ENCODE measurements around the gene HAL.

- TF ChIP-seq NR2C2 (IDR thresholded peaks at IDR 0.05; ENCODE audit: borderline replicate concordance, control insufficient read depth, insufficient read length, low read depth) (no peak), ZSCAN29 (IDR thresholded peaks at IDR 0.05) (no peak), CTCF (IDR thresholded peaks at IDR 0.05 in 2 of 3, conservative IDR thresholded peaks at IDR 0.05 in 1 of 3; ENCODE audit: control insufficient read depth in 2 of 3, extremely low read depth in 1 of 3, insufficient read depth in 1 of 3, low read depth in 3 of 3, low read length in 3 of 3) (no peak), CREB1 (IDR thresholded peaks at IDR 0.05; ENCODE audit: low read depth) (no peak), POLR2AphosphoS5 (IDR thresholded peaks at IDR 0.05; ENCODE audit: low read length) (no peak), SMC3 (IDR thresholded peaks at IDR 0.05; ENCODE audit: borderline replicate concordance, low read length) (no peak), BCL3 (IDR thresholded peaks at IDR 0.05; ENCODE audit: borderline replicate concordance, insufficient read depth, low read depth, low read length, poor library complexity, severe bottlenecking) (no peak), FOXK2 (IDR thresholded peaks at IDR 0.05) (no peak), POU2F2 (IDR thresholded peaks at IDR 0.05; ENCODE audit: borderline replicate concordance, low read depth, low read length) (no peak), ELK1 (IDR thresholded peaks at IDR 0.05; ENCODE audit: low read depth, low read length) (no peak)
Observed at GRCh38 chr12:95972832-95973456, 23.2 kb downstream of the HAL start.

All from GM12878 (cell line).